H1 (cell line): ENCODE measurements around the gene ACY1. TPM values are rescaled to one million over a fixed set of nuclear protein-coding genes. Genes with fewer than 3 reads are reported as not detected.

ENCODE experiments used
- CTCF ChIA-PET: fragments of 300-600 bp; sonication (Branson Sonifier 250); formaldehyde crosslinking; loops from one replicate; lab custom pipeline; 2021; ENCODE audit not compliant: partially characterized antibody; lab: Charles Lee
- POLR2A ChIA-PET: fragments of 300-600 bp; sonication (Branson Sonifier 250); formaldehyde crosslinking; loops from one replicate; lab custom pipeline; 2021; ENCODE audit warnings: inconsistent platforms; ENCODE audit not compliant: partially characterized antibody; lab: Charles Lee
- DNase-seq, 2 experiments: peaks; one replicate each; pipeline versions ENCODE4 v3.0.0 to v3.0.0-alpha.2; 2010 to 2022; ENCODE audit warnings: low spot score in 2 of 2, low read depth in 1 of 2, mixed read lengths in 1 of 2
- FAIRE-seq: peaks from 2 replicates; lab custom pipeline; 2011; peaks lifted over from hg19 to GRCh38; lab: Jason Lieb, UNC
- H2AFZ ChIP-seq: 2 replicates; pipeline ENCODE4 v1.8.1; 2012; ENCODE audit warnings: low read length, inconsistent platforms
- H2AK5ac ChIP-seq: 2 replicates; pipeline ENCODE4 v1.6.1; 2013; ENCODE audit warnings: low read depth, low read length
- H2BK120ac ChIP-seq: replicated peaks from 2 replicates; pipeline ENCODE3; 2013; ENCODE audit warnings: low read depth, low read length, inconsistent platforms
- H2BK12ac ChIP-seq: 2 replicates; pipeline ENCODE4 v1.6.1; 2013; ENCODE audit warnings: low read depth, low read length
- H2BK15ac ChIP-seq: 2 replicates; pipeline ENCODE4 v1.6.1; 2013; ENCODE audit warnings: low read length
- H2BK20ac ChIP-seq: 2 replicates; pipeline ENCODE4 v1.6.1; 2013; ENCODE audit warnings: low read length
- H2BK5ac ChIP-seq: 2 replicates; pipeline ENCODE4 v1.6.1; 2013; ENCODE audit warnings: low read depth, low read length
- H3K14ac ChIP-seq: 2 replicates; pipeline ENCODE4 v1.6.1; 2013; ENCODE audit warnings: inconsistent platforms; ENCODE audit not compliant: insufficient read length
- H3K18ac ChIP-seq: 2 replicates; pipeline ENCODE4 v1.6.1; 2013; ENCODE audit warnings: low read length; ENCODE audit errors: extremely low read depth
- H3K23ac ChIP-seq: 2 replicates; pipeline ENCODE4 v1.6.1; 2013; ENCODE audit warnings: inconsistent platforms; ENCODE audit not compliant: insufficient read length
- H3K23me2 ChIP-seq: 2 replicates; pipeline ENCODE4 v1.6.1; 2013; ENCODE audit warnings: low read depth, low read length
- H3K27ac ChIP-seq: 2 replicates; pipeline ENCODE4 v1.6.1; 2011; ENCODE audit warnings: low read depth, low read length, inconsistent platforms
- H3K27me3 ChIP-seq, 4 experiments: replicated peaks in 1 of 4; 1 replicate in 1 of 4; 2 replicates in 3 of 4; pipeline versions ENCODE4 v1.6.1 to v1.8.1; 2011 to 2013; ENCODE audit warnings: low read length in 3 of 4, mild to moderate bottlenecking in 3 of 4, inconsistent platforms in 2 of 4, mixed read lengths in 2 of 4, moderate library complexity in 1 of 4; ENCODE audit not compliant: control insufficient read depth in 3 of 4, insufficient read depth in 3 of 4; ENCODE audit errors: extremely low read depth in 1 of 4
- H3K36me3 ChIP-seq, 4 experiments: 2 replicates each; pipeline versions ENCODE4 v1.6.1 to v1.8.1; 2011 to 2013; ENCODE audit warnings: mild to moderate bottlenecking in 4 of 4, low read length in 3 of 4, moderate library complexity in 2 of 4, control low read depth in 1 of 4, inconsistent platforms in 1 of 4; ENCODE audit not compliant: insufficient read depth in 4 of 4, control insufficient read depth in 2 of 4
- H3K4ac ChIP-seq: replicated peaks from 2 replicates; pipeline ENCODE3; 2013; ENCODE audit warnings: low read length, low read depth, mixed read lengths, inconsistent platforms; ENCODE audit not compliant: insufficient read length
- H3K4me1 ChIP-seq, 4 experiments: replicated peaks in 1 of 4; 1 replicate in 1 of 4; 2 replicates in 3 of 4; pipeline versions ENCODE4 v1.6.1 to v1.8.1; 2011 to 2013; ENCODE audit warnings: low read length in 3 of 4, inconsistent platforms in 2 of 4, mixed read lengths in 1 of 4; ENCODE audit not compliant: insufficient read depth in 4 of 4, control insufficient read depth in 3 of 4
- H3K4me2 ChIP-seq, 2 experiments: 2 replicates each; pipeline versions ENCODE4 v1.6.1 to v1.8.1; 2011 to 2013; ENCODE audit warnings: low read depth in 2 of 2, low read length in 2 of 2, control low read depth in 1 of 2, inconsistent platforms in 1 of 2, mild to moderate bottlenecking in 1 of 2; ENCODE audit not compliant: insufficient read depth in 1 of 2
- H3K4me3 ChIP-seq, 4 experiments: fragments of 200-600, 300-600 bp in 1 of 4; sonication (generic), shearing (Covaris generic), sonication (Bioruptor Twin) in 1 of 4; 2 replicates each; pipeline versions ENCODE4 v1.5.1 to v1.8.1; 2011 to 2016; ENCODE audit warnings: low read length in 4 of 4, low read depth in 3 of 4, control low read depth in 2 of 4, inconsistent platforms in 2 of 4, mild to moderate bottlenecking in 2 of 4, mixed read lengths in 1 of 4, moderate library complexity in 1 of 4; ENCODE audit not compliant: insufficient read depth in 2 of 4; ENCODE audit errors: extremely low read depth in 1 of 4
- H3K56ac ChIP-seq: replicated peaks from 2 replicates; pipeline ENCODE3; 2013; ENCODE audit warnings: low read depth, mild to moderate bottlenecking, mixed read lengths, low read length, inconsistent platforms; ENCODE audit not compliant: insufficient read length
- H3K79me1 ChIP-seq: 2 replicates; pipeline ENCODE4 v1.6.1; 2013; ENCODE audit warnings: low read depth, low read length, control low read depth
- H3K79me2 ChIP-seq, 2 experiments: 2 replicates each; pipeline versions ENCODE4 v1.6.1 to v1.8.1; 2012 to 2013; ENCODE audit warnings: low read length in 2 of 2, mild to moderate bottlenecking in 2 of 2, inconsistent platforms in 1 of 2; ENCODE audit not compliant: insufficient read depth in 2 of 2, control insufficient read depth in 1 of 2
- H3K9ac ChIP-seq, 4 experiments: replicated peaks in 1 of 4; 1 replicate in 1 of 4; 2 replicates in 3 of 4; pipeline versions ENCODE4 v1.6.1 to v1.8.1; 2011 to 2013; ENCODE audit warnings: low read depth in 3 of 4, low read length in 3 of 4, control low read depth in 2 of 4, mild to moderate bottlenecking in 2 of 4, moderate library complexity in 2 of 4, inconsistent platforms in 1 of 4; ENCODE audit errors: extremely low read depth in 1 of 4
- H3K9me3 ChIP-seq, 2 experiments: 2 replicates each; pipeline versions ENCODE4 v1.6.1 to v1.8.1; 2012 to 2013; ENCODE audit warnings: mild to moderate bottlenecking in 2 of 2, moderate library complexity in 2 of 2, control low read depth in 1 of 2, inconsistent platforms in 1 of 2, low read depth in 1 of 2, low read length in 1 of 2, mixed read lengths in 1 of 2; ENCODE audit not compliant: insufficient read depth in 2 of 2
- H4K20me1 ChIP-seq, 2 experiments: replicated peaks in 1 of 2; 2 replicates each; pipeline versions ENCODE3 to v1.8.1; 2011 to 2013; ENCODE audit warnings: inconsistent platforms in 2 of 2, low read length in 2 of 2, mild to moderate bottlenecking in 1 of 2; ENCODE audit not compliant: insufficient read depth in 2 of 2, control insufficient read depth in 1 of 2
- H4K5ac ChIP-seq: 2 replicates; pipeline ENCODE4 v1.6.1; 2013; ENCODE audit warnings: low read length, low read depth, mixed read lengths, inconsistent platforms; ENCODE audit not compliant: insufficient read length
- H4K8ac ChIP-seq: 2 replicates; pipeline ENCODE4 v1.8.0; 2013; ENCODE audit warnings: mild to moderate bottlenecking, moderate library complexity, low read length, inconsistent platforms; ENCODE audit not compliant: insufficient read depth; ENCODE audit errors: extremely low read depth
- H4K91ac ChIP-seq: replicated peaks from 2 replicates; pipeline ENCODE3; 2013; ENCODE audit warnings: low read length, mixed read lengths, inconsistent platforms; ENCODE audit not compliant: insufficient read length
- BACH1 ChIP-seq: IDR thresholded peaks from 2 replicates; pipeline ENCODE4 v1.6.1; 2012; ENCODE audit warnings: low read length, improper control_type of control experiment
- BRCA1 ChIP-seq: IDR thresholded peaks from 2 replicates; pipeline ENCODE4 v1.6.1; 2012; ENCODE audit warnings: low read depth, low read length, improper control_type of control experiment
- CBX8 ChIP-seq: fragments of 300-800, 300-1000 bp; sonication (generic); IDR thresholded peaks from 2 replicates; pipeline ENCODE4 v1.7.1; 2016; ENCODE audit warnings: low read depth, low read length, borderline replicate concordance
- CHD2 ChIP-seq: IDR thresholded peaks from 2 replicates; pipeline ENCODE4 v1.6.1; 2012; ENCODE audit warnings: low read length, improper control_type of control experiment
- CREB1 ChIP-seq: IDR thresholded peaks from 2 replicates; pipeline ENCODE4 v1.6.1; 2012; ENCODE audit warnings: inconsistent platforms
- CTBP2 ChIP-seq: IDR thresholded peaks from 2 replicates; pipeline ENCODE4 v1.7.0; 2011; ENCODE audit warnings: borderline replicate concordance, mild to moderate bottlenecking, moderate library complexity, mixed read lengths, low read length; ENCODE audit not compliant: insufficient read depth, insufficient read length
- EP300 ChIP-seq, 2 experiments: IDR thresholded peaks; 1 replicate in 1 of 2; 2 replicates in 1 of 2; pipeline ENCODE4 v1.6.1; 2011 to 2012; ENCODE audit warnings: low read depth in 2 of 2, low read length in 2 of 2, mild to moderate bottlenecking in 2 of 2, borderline replicate concordance in 1 of 2, inconsistent platforms in 1 of 2, moderate library complexity in 1 of 2
- GABPA ChIP-seq: IDR thresholded peaks from 2 replicates; pipeline ENCODE4 v1.6.1; 2011; ENCODE audit warnings: mild to moderate bottlenecking, low read length, moderate library complexity, borderline replicate concordance; ENCODE audit not compliant: insufficient read depth
- PHF8 ChIP-seq: fragments of 200-600 bp; sonication (generic); conservative IDR thresholded peaks from 2 replicates; pipeline ENCODE4 v1.7.1; 2012; ENCODE audit warnings: low read depth, mild to moderate bottlenecking, inconsistent platforms, low read length, moderate library complexity
- POLR2AphosphoS5 ChIP-seq: IDR thresholded peaks from 2 replicates; pipeline ENCODE4 v1.6.1; 2011; ENCODE audit warnings: low read depth, low read length
- RXRA ChIP-seq: IDR thresholded peaks from 2 replicates; pipeline ENCODE4 v1.6.1; 2011; ENCODE audit warnings: low read depth, mild to moderate bottlenecking, low read length, moderate library complexity; ENCODE audit not compliant: insufficient read depth
- TAF1 ChIP-seq: IDR thresholded peaks from 2 replicates; pipeline ENCODE4 v1.6.1; 2011; ENCODE audit warnings: mild to moderate bottlenecking, low read depth, low read length
- TCF12 ChIP-seq: IDR thresholded peaks from 2 replicates; pipeline ENCODE4 v1.6.1; 2011; ENCODE audit warnings: low read depth, mild to moderate bottlenecking, low read length
- WGBS, 2 experiments: shearing (Covaris generic) in 1 of 2; methylation state at CpG; one replicate each; pipeline versions ENCODE4 v1.1.6 to v1.1.7; 2013 to 2015; ENCODE audit warnings: low lambda C conversion rate in 2 of 2, mixed read lengths in 2 of 2, inconsistent platforms in 1 of 2, low coverage in 1 of 2, missing lambda C conversion rate in 1 of 2; ENCODE audit not compliant: insufficient replicate concordance in 2 of 2, insufficient coverage in 1 of 2, insufficient read length in 1 of 2; ENCODE audit errors: extremely low coverage in 1 of 2, missing lambda C conversion rate in 1 of 2; 5-methylcytosine and 5-hydroxymethylcytosine counted together
- polyA plus RNA-seq, 7 experiments: library from polyadenylated mRNA; depleted of rRNA in 3 of 7; stranded (reverse) in 5 of 7; unstranded in 2 of 7; fragments of >200 nt in 5 of 7; fragments of 200-250 nt in 2 of 7; gene quantifications; 1 replicate in 5 of 7; 2 replicates in 1 of 7; 4 replicates in 1 of 7; pipeline versions ENCODE4 v1.2.1 to v1.2.3, GENCODE V29; 2011 to 2013; ENCODE audit warnings: missing spikeins in 2 of 7, mixed read lengths in 2 of 7
- total RNA-seq: library from RNA; stranded (reverse); fragmentation: NEBNext Ultra II Directional; extraction: Animal tissue kit (Norgen Biotek cat#: 25700); gene quantifications from 2 replicates; pipeline ENCODE4 v1.2.1, GENCODE V29; 2021
- TF ChIP-seq, protein P1 (sequence below): IDR thresholded peaks from 2 replicates; pipeline ENCODE4 v1.6.1; 2011; ENCODE audit warnings: low read depth, mild to moderate bottlenecking, low read length; ENCODE audit not compliant: insufficient read depth

ACY1 gene
- total and polyA plus RNA-seq, 2 of the 8 experiments (the other 6 are each of a cell fraction or from before 2014, with no cell fraction given), result 48.3 to 113 TPM

GRCh38 chr3:52037291-52037690 lies 54.0 kb downstream of the ACY1 start:
- WGBS, 2 experiments, result 91% methylated on average over 4 of the region's 4 CpGs; no CpG with 5 or more reads in 1 of the 2 experiments
- no peak for TF ChIP-seq BRCA1
- TF ChIP-seq GABPA, result no peak
- TF ChIP-seq PHF8, result no peak
- no peak for TF ChIP-seq TAF1
- TF ChIP-seq BACH1, result no peak
- TF ChIP-seq CTBP2, result no peak
- no peak for TF ChIP-seq CBX8
- TF ChIP-seq RXRA, result no peak
- no peak for TF ChIP-seq EP300 (IDR thresholded peaks at IDR 0.05; ENCODE audit: borderline replicate concordance in 1 of 2, low read depth in 2 of 2, low read length in 2 of 2)
- TF ChIP-seq, protein P1, sequence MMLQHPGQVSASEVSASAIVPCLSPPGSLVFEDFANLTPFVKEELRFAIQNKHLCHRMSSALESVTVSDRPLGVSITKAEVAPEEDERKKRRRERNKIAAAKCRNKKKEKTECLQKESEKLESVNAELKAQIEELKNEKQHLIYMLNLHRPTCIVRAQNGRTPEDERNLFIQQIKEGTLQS, result no peak
- no peak for TF ChIP-seq TCF12
- no peak for TF ChIP-seq CHD2
- no peak for TF ChIP-seq POLR2AphosphoS5
- TF ChIP-seq CREB1, result no peak

More at GRCh38 chr3:52037291-52037690, 54.0 kb downstream of the ACY1 start:
- H4K20me1 ChIP-seq, result no peaks in the 10 kb centered on the region
- no peak overlapping the region for H2BK5ac ChIP-seq
- DNase-seq (no peak), FAIRE-seq (no peak)
- no peaks in the 10 kb centered on the region for H3K79me1 ChIP-seq
- H3K18ac ChIP-seq, result no peak overlapping the region
- no peak overlapping the region for H3K4me2 ChIP-seq
- no peak overlapping the region for H3K14ac ChIP-seq
- no peaks in the 10 kb centered on the region for H3K36me3 ChIP-seq
- no peak overlapping the region for H3K23ac ChIP-seq
- no peak overlapping the region for H3K4me3 ChIP-seq
- 0 out of 2 replicates have a peak overlapping the region, but pooled peaks have one; percentile 32 for H2BK20ac ChIP-seq
- no peaks in the 10 kb centered on the region for H3K9me3 ChIP-seq
- H3K23me2 ChIP-seq, result no peaks in the 10 kb centered on the region
- H3K27me3 ChIP-seq, result no peaks in the 10 kb centered on the region
- ChIA-PET POLR2A (interaction anchor here (0.9 to 1.9 kb wide), 5 partner anchors 13 to 45 kb away, joined by 3 to 6 read pairs (median 4); no protein-coding TSS in a partner anchor), CTCF (interaction anchor here (0.9 to 33.0 kb wide), 10 partner anchors 8 to 183 kb away, joined by 3 to 984 read pairs (median 6); partner anchors contain the start of gene DUSP7)
- no peak overlapping the region for H2BK120ac ChIP-seq
- no peak overlapping the region; the same call in 1 of the 2 replicates for H2AK5ac ChIP-seq
- no peak overlapping the region for H2AFZ ChIP-seq
- no peak overlapping the region for H3K4ac ChIP-seq
- no peak overlapping the region for H2BK12ac ChIP-seq
- H4K5ac ChIP-seq, result no peak overlapping the region
- no peak overlapping the region for H2BK15ac ChIP-seq
- H4K91ac ChIP-seq, result no peak overlapping the region
- H3K79me2 ChIP-seq, result no peaks in the 10 kb centered on the region
- no peak overlapping the region for H3K56ac ChIP-seq
- H3K4me1 ChIP-seq, result peaks cover 0 to 4% (median 1%) of the 10 kb centered on the region in 4 experiments; a peak in 2 of 7 replicates
- no peak overlapping the region for H3K27ac ChIP-seq
- H4K8ac ChIP-seq, result no peak overlapping the region
- no peak overlapping the region for H3K9ac ChIP-seq
